Neuronal stem cell (in vitro differentiated cells): Measurements from ENCODE around the gene SELENOI.
"Not testable (repeated sequence)": the region's sequence is repeated elsewhere in the genome, so short reads cannot be mapped to it uniquely, and the experiment has no call there.

Source experiments
- DNase-seq: peaks from one replicate; pipeline ENCODE4 v3.0.0-alpha.2; 2013; ENCODE audit warnings: low spot score
- H2AFZ ChIP-seq: one replicate; pipeline ENCODE4 v1.6.1; 2013; ENCODE audit warnings: mild to moderate bottlenecking, low read length, inconsistent platforms
- H2AK5ac ChIP-seq: 2 replicates; pipeline ENCODE4 v1.6.1; 2013; ENCODE audit warnings: low read depth, mild to moderate bottlenecking, inconsistent platforms, low read length, moderate library complexity, mixed read lengths
- H2BK120ac ChIP-seq: 2 replicates; pipeline ENCODE4 v1.6.1; 2013; ENCODE audit warnings: low read depth, mild to moderate bottlenecking, inconsistent platforms, low read length, moderate library complexity, mixed read lengths
- H2BK12ac ChIP-seq: one replicate; pipeline ENCODE4 v1.6.1; 2013; ENCODE audit warnings: low read length, inconsistent platforms
- H2BK15ac ChIP-seq: 2 replicates; pipeline ENCODE4 v1.6.1; 2013; ENCODE audit warnings: mild to moderate bottlenecking, low read length, inconsistent platforms, mixed read lengths
- H2BK5ac ChIP-seq: one replicate; pipeline ENCODE4 v1.6.1; 2013; ENCODE audit warnings: inconsistent platforms, mild to moderate bottlenecking, low read length, moderate library complexity
- H3K14ac ChIP-seq: one replicate; pipeline ENCODE4 v1.6.1; 2013; ENCODE audit warnings: low read length, inconsistent platforms
- H3K18ac ChIP-seq: 2 replicates; pipeline ENCODE4 v1.6.1; 2013; ENCODE audit warnings: low read length, inconsistent platforms
- H3K23ac ChIP-seq: 2 replicates; pipeline ENCODE4 v1.6.1; 2013; ENCODE audit warnings: low read depth, mild to moderate bottlenecking, mixed read lengths, low read length, inconsistent platforms; ENCODE audit not compliant: poor library complexity
- H3K27ac ChIP-seq: replicated peaks from 3 replicates; pipeline ENCODE4 v1.5.1; 2013; ENCODE audit warnings: low read length, inconsistent platforms
- H3K27me3 ChIP-seq, 3 experiments: 2 replicates each; pipeline ENCODE4 v1.6.1; 2013; ENCODE audit warnings: low read length in 3 of 3, mild to moderate bottlenecking in 2 of 3, inconsistent platforms in 1 of 3, low read depth in 1 of 3, mixed read lengths in 1 of 3, moderate library complexity in 1 of 3; ENCODE audit not compliant: control insufficient read depth in 3 of 3, insufficient read depth in 3 of 3
- H3K36me3 ChIP-seq, 2 donors: replicated peaks in 1 of 2; 2 replicates each; pipeline ENCODE4 v1.6.1; 2013; ENCODE audit warnings: low read length in 2 of 2; ENCODE audit not compliant: control insufficient read depth in 2 of 2, insufficient read depth in 2 of 2
- H3K4ac ChIP-seq: 2 replicates; pipeline ENCODE4 v1.6.1; 2013; ENCODE audit warnings: inconsistent platforms, mild to moderate bottlenecking, low read length, moderate library complexity
- H3K4me1 ChIP-seq, 2 donors: 1 replicate in 1 of 2; 2 replicates in 1 of 2; pipeline ENCODE4 v1.6.1; 2013; ENCODE audit warnings: low read length in 2 of 2, low read depth in 1 of 2; ENCODE audit not compliant: control insufficient read depth in 2 of 2, insufficient read depth in 1 of 2
- H3K4me2 ChIP-seq: one replicate; pipeline ENCODE4 v1.6.1; 2013; ENCODE audit warnings: mild to moderate bottlenecking, low read length, inconsistent platforms; ENCODE audit not compliant: insufficient read depth, poor library complexity, severe bottlenecking
- H3K4me3 ChIP-seq, 2 donors: 2 replicates each; pipeline ENCODE4 v1.5.1; 2013; ENCODE audit warnings: low read length in 2 of 2, mild to moderate bottlenecking in 2 of 2, inconsistent platforms in 1 of 2, moderate library complexity in 1 of 2
- H3K79me1 ChIP-seq: one replicate; pipeline ENCODE4 v1.6.1; 2013; ENCODE audit warnings: low read depth, mild to moderate bottlenecking, inconsistent platforms, low read length, moderate library complexity
- H3K9ac ChIP-seq: one replicate; pipeline ENCODE4 v1.6.1; 2013; ENCODE audit warnings: mild to moderate bottlenecking, low read depth, low read length, inconsistent platforms; ENCODE audit not compliant: poor library complexity
- H3K9me3 ChIP-seq, 2 donors: replicated peaks in 1 of 2; 2 replicates each; pipeline versions ENCODE3 to v1.6.1; 2013; ENCODE audit warnings: low read length in 2 of 2, mild to moderate bottlenecking in 2 of 2, inconsistent platforms in 1 of 2, low read depth in 1 of 2, mixed read lengths in 1 of 2, moderate library complexity in 1 of 2; ENCODE audit not compliant: control insufficient read depth in 2 of 2, insufficient read depth in 1 of 2
- H4K8ac ChIP-seq: one replicate; pipeline ENCODE4 v1.6.1; 2013; ENCODE audit warnings: low read depth, mild to moderate bottlenecking, inconsistent platforms, low read length, moderate library complexity
- H4K91ac ChIP-seq: one replicate; pipeline ENCODE4 v1.6.1; 2013; ENCODE audit warnings: low read length, low read depth, mild to moderate bottlenecking, inconsistent platforms; ENCODE audit not compliant: poor library complexity
- WGBS, 2 donors: extraction: QIAGEN DNeasy Blood & Tissue Kit; methylation state at CpG; one replicate each; pipeline ENCODE4 v1.1.7; 2013; ENCODE audit warnings: missing lambda C conversion rate in 2 of 2, mixed read lengths in 1 of 2; ENCODE audit not compliant: insufficient read length in 2 of 2, insufficient replicate concordance in 1 of 2; ENCODE audit errors: extremely low coverage in 2 of 2; 5-methylcytosine and 5-hydroxymethylcytosine counted together

The SELENOI gene

GRCh38 chr2:26330114-26330549 lies 15.8 kb upstream of the SELENOI start:
- Histone ChIP-seq H3K4me3 (no peak overlapping the region), H3K23ac (no peak overlapping the region), H3K79me1 (no peaks in the 10 kb centered on the region), H3K14ac (no peak overlapping the region), H3K18ac (no peak overlapping the region), H2AK5ac (no peak overlapping the region), H2BK5ac (no peak overlapping the region), H3K27ac (no peak overlapping the region), H3K4me1 (peaks cover 0 to 3% of the 10 kb centered on the region in 2 donors), H4K8ac (no peak overlapping the region), H2AFZ (peak overlapping the region; percentile 83), H4K91ac (no peak overlapping the region), H3K4me2 (no peak overlapping the region), H2BK12ac (no peak overlapping the region), H2BK120ac (no peak overlapping the region), H3K36me3 (no peaks in the 10 kb centered on the region), H3K9me3 (no peaks in the 10 kb centered on the region), H3K4ac (no peak overlapping the region), H3K9ac (no peak overlapping the region), H3K27me3 (no peaks in the 10 kb centered on the region), H2BK15ac (no peak overlapping the region)
- peak; percentile 56 for DNase-seq
- no CpG with 5 or more reads among the region's 7 CpGs for WGBS, 2 donors

GRCh38 chr2:26330604-26331003 lies 15.3 kb upstream of the SELENOI start:
- no peaks in the 10 kb centered on the region for H3K79me1 ChIP-seq
- H3K23ac ChIP-seq, result no peak overlapping the region
- no peak overlapping the region for H3K4ac ChIP-seq
- H3K14ac ChIP-seq, result no peak overlapping the region
- no CpG with 5 or more reads among the region's 3 CpGs for WGBS, 2 donors
- H3K4me1 ChIP-seq, result peaks cover 0 to 3% of the 10 kb centered on the region in 2 donors
- no peaks in the 10 kb centered on the region for H3K27me3 ChIP-seq
- H2BK5ac ChIP-seq, result no peak overlapping the region
- no peak overlapping the region for H4K91ac ChIP-seq
- no peak overlapping the region for H2BK120ac ChIP-seq
- H3K36me3 ChIP-seq, result no peaks in the 10 kb centered on the region
- DNase-seq, result no peak
- no peak overlapping the region for H3K27ac ChIP-seq
- H4K8ac ChIP-seq, result no peak overlapping the region
- peak overlapping the region; percentile 83 for H2AFZ ChIP-seq
- H3K4me2 ChIP-seq, result no peak overlapping the region
- H3K4me3 ChIP-seq, result no peak overlapping the region
- no peaks in the 10 kb centered on the region for H3K9me3 ChIP-seq
- H3K9ac ChIP-seq, result no peak overlapping the region
- H2BK15ac ChIP-seq, result no peak overlapping the region
- no peak overlapping the region for H3K18ac ChIP-seq
- H2AK5ac ChIP-seq, result no peak overlapping the region
- H2BK12ac ChIP-seq, result no peak overlapping the region

- H3K4me1 ChIP-seq, H3K36me3 ChIP-seq, H3K4me3 ChIP-seq, H2BK12ac ChIP-seq, H2AFZ ChIP-seq, DNase-seq, H3K9me3 ChIP-seq, H2BK120ac ChIP-seq, H3K27me3 ChIP-seq, H3K14ac ChIP-seq, H4K8ac ChIP-seq, H2BK5ac ChIP-seq, H3K18ac ChIP-seq, H3K9ac ChIP-seq, H3K23ac ChIP-seq, H3K79me1 ChIP-seq, H4K91ac ChIP-seq, H3K27ac ChIP-seq, H3K4me2 ChIP-seq, H3K4ac ChIP-seq, H2AK5ac ChIP-seq, H2BK15ac ChIP-seq: not testable (repeated sequence)
- no CpG with 5 or more reads among the region's 8 CpGs for WGBS, 2 donors
Measured at GRCh38 chr2:26331321-26331720, 14.6 kb upstream of the SELENOI start.

- Histone ChIP-seq H3K4me3 (no peak overlapping the region), H3K4me1 (peaks cover 0 to 3% of the 10 kb centered on the region in 2 donors), H3K27ac (no peak overlapping the region), H2BK12ac (no peak overlapping the region), H2BK15ac (no peak overlapping the region), H3K4me2 (no peak overlapping the region), H4K8ac (no peak overlapping the region), H3K4ac (no peak overlapping the region), H2AFZ (no peak overlapping the region), H3K9me3 (no peaks in the 10 kb centered on the region), H2AK5ac (no peak overlapping the region), H3K18ac (no peak overlapping the region), H3K9ac (no peak overlapping the region), H2BK120ac (no peak overlapping the region), H3K23ac (no peak overlapping the region), H3K36me3 (no peaks in the 10 kb centered on the region), H4K91ac (no peak overlapping the region), H2BK5ac (no peak overlapping the region), H3K27me3 (no peaks in the 10 kb centered on the region), H3K14ac (no peak overlapping the region), H3K79me1 (no peaks in the 10 kb centered on the region)
- WGBS, 2 donors, result no CpG with 5 or more reads among the region's 2 CpGs
- no peak for DNase-seq
Measured at GRCh38 chr2:26333293-26333692, 12.7 kb upstream of the SELENOI start.
